H1 (cell line): ENCODE results near the gene SPANXN4. TPM values are rescaled to one million over a fixed set of nuclear protein-coding genes. Genes with fewer than 3 reads are reported as not detected.

Experiments used
- CTCF ChIA-PET: fragments of 300-600 bp; sonication (Branson Sonifier 250); formaldehyde crosslinking; loops from one replicate; lab custom pipeline; 2021; ENCODE audit not compliant: partially characterized antibody; lab: Charles Lee
- POLR2A ChIA-PET: fragments of 300-600 bp; sonication (Branson Sonifier 250); formaldehyde crosslinking; loops from one replicate; lab custom pipeline; 2021; ENCODE audit warnings: inconsistent platforms; ENCODE audit not compliant: partially characterized antibody; lab: Charles Lee
- DNase-seq, 2 experiments: peaks; one replicate each; pipeline versions ENCODE4 v3.0.0 to v3.0.0-alpha.2; 2010 to 2022; ENCODE audit warnings: low spot score in 2 of 2, low read depth in 1 of 2, mixed read lengths in 1 of 2
- FAIRE-seq: peaks from 2 replicates; lab custom pipeline; 2011; peaks lifted over from hg19 to GRCh38; lab: Jason Lieb, UNC
- H2AFZ ChIP-seq: 2 replicates; pipeline ENCODE4 v1.8.1; 2012; ENCODE audit warnings: low read length, inconsistent platforms
- H2AK5ac ChIP-seq: 2 replicates; pipeline ENCODE4 v1.6.1; 2013; ENCODE audit warnings: low read depth, low read length
- H2BK120ac ChIP-seq: replicated peaks from 2 replicates; pipeline ENCODE3; 2013; ENCODE audit warnings: low read depth, low read length, inconsistent platforms
- H2BK12ac ChIP-seq: 2 replicates; pipeline ENCODE4 v1.6.1; 2013; ENCODE audit warnings: low read depth, low read length
- H2BK15ac ChIP-seq: 2 replicates; pipeline ENCODE4 v1.6.1; 2013; ENCODE audit warnings: low read length
- H2BK20ac ChIP-seq: 2 replicates; pipeline ENCODE4 v1.6.1; 2013; ENCODE audit warnings: low read length
- H2BK5ac ChIP-seq: 2 replicates; pipeline ENCODE4 v1.6.1; 2013; ENCODE audit warnings: low read depth, low read length
- H3K14ac ChIP-seq: 2 replicates; pipeline ENCODE4 v1.6.1; 2013; ENCODE audit warnings: inconsistent platforms; ENCODE audit not compliant: insufficient read length
- H3K18ac ChIP-seq: 2 replicates; pipeline ENCODE4 v1.6.1; 2013; ENCODE audit warnings: low read length; ENCODE audit errors: extremely low read depth
- H3K23ac ChIP-seq: 2 replicates; pipeline ENCODE4 v1.6.1; 2013; ENCODE audit warnings: inconsistent platforms; ENCODE audit not compliant: insufficient read length
- H3K23me2 ChIP-seq: 2 replicates; pipeline ENCODE4 v1.6.1; 2013; ENCODE audit warnings: low read depth, low read length
- H3K27ac ChIP-seq: 2 replicates; pipeline ENCODE4 v1.6.1; 2011; ENCODE audit warnings: low read depth, low read length, inconsistent platforms
- H3K27me3 ChIP-seq, 4 experiments: replicated peaks in 1 of 4; 1 replicate in 1 of 4; 2 replicates in 3 of 4; pipeline versions ENCODE4 v1.6.1 to v1.8.1; 2011 to 2013; ENCODE audit warnings: low read length in 3 of 4, mild to moderate bottlenecking in 3 of 4, inconsistent platforms in 2 of 4, mixed read lengths in 2 of 4, moderate library complexity in 1 of 4; ENCODE audit not compliant: control insufficient read depth in 3 of 4, insufficient read depth in 3 of 4; ENCODE audit errors: extremely low read depth in 1 of 4
- H3K36me3 ChIP-seq, 4 experiments: 2 replicates each; pipeline versions ENCODE4 v1.6.1 to v1.8.1; 2011 to 2013; ENCODE audit warnings: mild to moderate bottlenecking in 4 of 4, low read length in 3 of 4, moderate library complexity in 2 of 4, control low read depth in 1 of 4, inconsistent platforms in 1 of 4; ENCODE audit not compliant: insufficient read depth in 4 of 4, control insufficient read depth in 2 of 4
- H3K4ac ChIP-seq: replicated peaks from 2 replicates; pipeline ENCODE3; 2013; ENCODE audit warnings: low read length, low read depth, mixed read lengths, inconsistent platforms; ENCODE audit not compliant: insufficient read length
- H3K4me1 ChIP-seq, 4 experiments: replicated peaks in 1 of 4; 1 replicate in 1 of 4; 2 replicates in 3 of 4; pipeline versions ENCODE4 v1.6.1 to v1.8.1; 2011 to 2013; ENCODE audit warnings: low read length in 3 of 4, inconsistent platforms in 2 of 4, mixed read lengths in 1 of 4; ENCODE audit not compliant: insufficient read depth in 4 of 4, control insufficient read depth in 3 of 4
- H3K4me2 ChIP-seq, 2 experiments: 2 replicates each; pipeline versions ENCODE4 v1.6.1 to v1.8.1; 2011 to 2013; ENCODE audit warnings: low read depth in 2 of 2, low read length in 2 of 2, control low read depth in 1 of 2, inconsistent platforms in 1 of 2, mild to moderate bottlenecking in 1 of 2; ENCODE audit not compliant: insufficient read depth in 1 of 2
- H3K4me3 ChIP-seq, 4 experiments: fragments of 200-600, 300-600 bp in 1 of 4; sonication (generic), shearing (Covaris generic), sonication (Bioruptor Twin) in 1 of 4; 2 replicates each; pipeline versions ENCODE4 v1.5.1 to v1.8.1; 2011 to 2016; ENCODE audit warnings: low read length in 4 of 4, low read depth in 3 of 4, control low read depth in 2 of 4, inconsistent platforms in 2 of 4, mild to moderate bottlenecking in 2 of 4, mixed read lengths in 1 of 4, moderate library complexity in 1 of 4; ENCODE audit not compliant: insufficient read depth in 2 of 4; ENCODE audit errors: extremely low read depth in 1 of 4
- H3K56ac ChIP-seq: replicated peaks from 2 replicates; pipeline ENCODE3; 2013; ENCODE audit warnings: low read depth, mild to moderate bottlenecking, mixed read lengths, low read length, inconsistent platforms; ENCODE audit not compliant: insufficient read length
- H3K79me1 ChIP-seq: 2 replicates; pipeline ENCODE4 v1.6.1; 2013; ENCODE audit warnings: low read depth, low read length, control low read depth
- H3K79me2 ChIP-seq, 2 experiments: 2 replicates each; pipeline versions ENCODE4 v1.6.1 to v1.8.1; 2012 to 2013; ENCODE audit warnings: low read length in 2 of 2, mild to moderate bottlenecking in 2 of 2, inconsistent platforms in 1 of 2; ENCODE audit not compliant: insufficient read depth in 2 of 2, control insufficient read depth in 1 of 2
- H3K9ac ChIP-seq, 4 experiments: replicated peaks in 1 of 4; 1 replicate in 1 of 4; 2 replicates in 3 of 4; pipeline versions ENCODE4 v1.6.1 to v1.8.1; 2011 to 2013; ENCODE audit warnings: low read depth in 3 of 4, low read length in 3 of 4, control low read depth in 2 of 4, mild to moderate bottlenecking in 2 of 4, moderate library complexity in 2 of 4, inconsistent platforms in 1 of 4; ENCODE audit errors: extremely low read depth in 1 of 4
- H3K9me3 ChIP-seq, 2 experiments: 2 replicates each; pipeline versions ENCODE4 v1.6.1 to v1.8.1; 2012 to 2013; ENCODE audit warnings: mild to moderate bottlenecking in 2 of 2, moderate library complexity in 2 of 2, control low read depth in 1 of 2, inconsistent platforms in 1 of 2, low read depth in 1 of 2, low read length in 1 of 2, mixed read lengths in 1 of 2; ENCODE audit not compliant: insufficient read depth in 2 of 2
- H4K20me1 ChIP-seq, 2 experiments: replicated peaks in 1 of 2; 2 replicates each; pipeline versions ENCODE3 to v1.8.1; 2011 to 2013; ENCODE audit warnings: inconsistent platforms in 2 of 2, low read length in 2 of 2, mild to moderate bottlenecking in 1 of 2; ENCODE audit not compliant: insufficient read depth in 2 of 2, control insufficient read depth in 1 of 2
- H4K5ac ChIP-seq: 2 replicates; pipeline ENCODE4 v1.6.1; 2013; ENCODE audit warnings: low read length, low read depth, mixed read lengths, inconsistent platforms; ENCODE audit not compliant: insufficient read length
- H4K8ac ChIP-seq: 2 replicates; pipeline ENCODE4 v1.8.0; 2013; ENCODE audit warnings: mild to moderate bottlenecking, moderate library complexity, low read length, inconsistent platforms; ENCODE audit not compliant: insufficient read depth; ENCODE audit errors: extremely low read depth
- H4K91ac ChIP-seq: replicated peaks from 2 replicates; pipeline ENCODE3; 2013; ENCODE audit warnings: low read length, mixed read lengths, inconsistent platforms; ENCODE audit not compliant: insufficient read length
- CEBPB ChIP-seq: IDR thresholded peaks from 2 replicates; pipeline ENCODE4 v1.6.1; 2012; ENCODE audit warnings: low read depth, low read length
- SRF ChIP-seq: IDR thresholded peaks from 2 replicates; pipeline ENCODE4 v1.6.1; 2011; ENCODE audit warnings: mild to moderate bottlenecking, low read depth, low read length, moderate library complexity
- WGBS, 2 experiments: shearing (Covaris generic) in 1 of 2; methylation state at CpG; one replicate each; pipeline versions ENCODE4 v1.1.6 to v1.1.7; 2013 to 2015; ENCODE audit warnings: low lambda C conversion rate in 2 of 2, mixed read lengths in 2 of 2, inconsistent platforms in 1 of 2, low coverage in 1 of 2, missing lambda C conversion rate in 1 of 2; ENCODE audit not compliant: insufficient replicate concordance in 2 of 2, insufficient coverage in 1 of 2, insufficient read length in 1 of 2; ENCODE audit errors: extremely low coverage in 1 of 2, missing lambda C conversion rate in 1 of 2; 5-methylcytosine and 5-hydroxymethylcytosine counted together
- polyA plus RNA-seq, 7 experiments: library from polyadenylated mRNA; depleted of rRNA in 3 of 7; stranded (reverse) in 5 of 7; unstranded in 2 of 7; fragments of >200 nt in 5 of 7; fragments of 200-250 nt in 2 of 7; gene quantifications; 1 replicate in 5 of 7; 2 replicates in 1 of 7; 4 replicates in 1 of 7; pipeline versions ENCODE4 v1.2.1 to v1.2.3, GENCODE V29; 2011 to 2013; ENCODE audit warnings: missing spikeins in 2 of 7, mixed read lengths in 2 of 7
- total RNA-seq: library from RNA; stranded (reverse); fragmentation: NEBNext Ultra II Directional; extraction: Animal tissue kit (Norgen Biotek cat#: 25700); gene quantifications from 2 replicates; pipeline ENCODE4 v1.2.1, GENCODE V29; 2021

SPANXN4 gene
- total and polyA plus RNA-seq, 2 of the 8 experiments (the other 6 are each of a cell fraction or from before 2014, with no cell fraction given): not detected

DNA sequence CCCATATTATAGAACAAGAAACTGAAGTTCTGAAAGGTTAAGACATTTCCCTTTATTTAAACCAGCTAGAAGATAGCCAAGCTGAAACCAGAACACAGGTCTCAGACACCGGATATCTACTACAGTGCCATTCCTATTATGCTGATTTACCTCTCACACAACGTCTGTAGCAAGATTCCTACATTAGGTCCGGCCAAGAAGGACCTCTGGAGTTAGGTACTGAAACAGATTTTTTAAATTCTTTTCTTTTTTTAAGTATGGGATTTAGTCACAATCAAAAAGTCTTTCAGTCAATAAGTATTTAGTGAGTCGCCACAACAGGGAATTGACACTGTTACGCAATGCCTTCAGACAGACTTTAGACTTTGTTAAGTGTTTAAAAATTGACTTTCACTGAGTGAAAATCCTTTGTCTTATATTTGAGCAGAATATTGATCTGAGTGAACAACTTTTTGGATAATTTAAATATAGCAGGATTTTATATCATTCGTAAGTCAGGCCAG is 26.5 kb upstream of the SPANXN4 start:
- WGBS, 2 experiments: 98% methylated on average over 6 of the region's 6 CpGs; no CpG with 5 or more reads in 1 of the 2 experiments
- Histone ChIP-seq H2BK20ac (no peak overlapping the region), H3K14ac (no peak overlapping the region), H3K56ac (no peak overlapping the region), H4K91ac (no peak overlapping the region), H3K4me1 (no peaks in the 10 kb centered on the region), H3K4ac (no peak overlapping the region), H3K18ac (no peak overlapping the region), H2BK12ac (no peak overlapping the region), H2AFZ (no peak overlapping the region)
- CTCF ChIA-PET: no interaction called here
- POLR2A ChIA-PET: no interaction called here
- FAIRE-seq: peak; percentile 32
- TF ChIP-seq CEBPB (peak; percentile 45; the same call in 1 of the 2 replicates), SRF (no peak)
- TF ChIP-seq, all 59 proteins: peak for 1
- Histone ChIP-seq H4K5ac (no peak overlapping the region), H3K36me3 (no peaks in the 10 kb centered on the region), H4K20me1 (no peaks in the 10 kb centered on the region), H3K79me1 (no peaks in the 10 kb centered on the region), H3K27ac (no peak overlapping the region), H2BK120ac (no peak overlapping the region), H3K79me2 (no peaks in the 10 kb centered on the region), H3K27me3 (no peaks in the 10 kb centered on the region), H2BK5ac (no peak overlapping the region), H3K4me2 (no peak overlapping the region), H3K23ac (no peak overlapping the region), H2AK5ac (no peak overlapping the region), H3K9ac (no peak overlapping the region), H3K4me3 (no peak overlapping the region), H3K23me2 (no peaks in the 10 kb centered on the region), H2BK15ac (no peak overlapping the region), H3K9me3 (no peaks in the 10 kb centered on the region), H4K8ac (no peak overlapping the region)
- no peak for DNase-seq
